IMR-90 (cell line): ENCODE data around the gene MED12L. TPM values are rescaled to one million over a fixed set of nuclear protein-coding genes. Genes with fewer than 3 reads are reported as not detected.

Experiments
- ATAC-seq: fragments of 200-7000 bp; cut with Tn5 transposase; 2 replicates; pipeline ENCODE4 v1.9.1; 2020; ENCODE audit warnings: low read depth, mild to moderate bottlenecking, moderate library complexity
- BruUV-seq: library from RNA; stranded (reverse); fragments of 400-500 nt; replicated peaks from 2 replicates; lab custom pipeline; 2021; lab: Mats Ljungman, UMichigan
- CTCF ChIA-PET: fragments of 300-600 bp; formaldehyde crosslinking; extraction: SDS; loops from one replicate; lab custom pipeline; 2021; ENCODE audit warnings: antibody characterized with exemption; lab: Yijun Ruan, JAX
- POLR2A ChIA-PET: fragments of 300-600 bp; sonication (Branson Sonifier 250); formaldehyde crosslinking; loops from one replicate; lab custom pipeline; 2022; ENCODE audit warnings: antibody characterized with exemption; ENCODE audit not compliant: unreplicated experiment; lab: Charles Lee
- DNase-seq: peaks from one replicate; pipeline ENCODE4 v3.0.0; 2013
- H2AFZ ChIP-seq: replicated peaks from 2 replicates; pipeline ENCODE3; 2013; ENCODE audit warnings: low read length, mild to moderate bottlenecking; ENCODE audit not compliant: poor library complexity
- H2AK5ac ChIP-seq: 2 replicates; pipeline ENCODE4 v1.6.1; 2013; ENCODE audit warnings: low read depth, low read length, inconsistent platforms
- H2AK9ac ChIP-seq: replicated peaks from 2 replicates; pipeline ENCODE3; 2013; ENCODE audit warnings: mild to moderate bottlenecking, low read depth, low read length, moderate library complexity; ENCODE audit not compliant: poor library complexity
- H2BK120ac ChIP-seq: 2 replicates; pipeline ENCODE4 v1.6.1; 2013; ENCODE audit warnings: low read depth, low read length, inconsistent platforms
- H2BK15ac ChIP-seq: 3 replicates; pipeline ENCODE4 v1.6.1; 2013; ENCODE audit warnings: low read depth, low read length, inconsistent platforms
- H2BK20ac ChIP-seq: 2 replicates; pipeline ENCODE4 v1.6.1; 2013; ENCODE audit warnings: low read depth, mild to moderate bottlenecking, inconsistent platforms, low read length, moderate library complexity
- H2BK5ac ChIP-seq: 2 replicates; pipeline ENCODE4 v1.6.1; 2013; ENCODE audit warnings: mild to moderate bottlenecking, low read depth, low read length, inconsistent platforms; ENCODE audit not compliant: poor library complexity, severe bottlenecking
- H3K14ac ChIP-seq: replicated peaks from 2 replicates; pipeline ENCODE4 v1.6.1; 2013; ENCODE audit warnings: low read depth, low read length, inconsistent platforms
- H3K18ac ChIP-seq: 2 replicates; pipeline ENCODE4 v1.6.1; 2013; ENCODE audit warnings: low read depth, low read length, control low read depth
- H3K23ac ChIP-seq: 2 replicates; pipeline ENCODE4 v1.6.1; 2013; ENCODE audit warnings: low read depth, low read length, inconsistent platforms
- H3K27ac ChIP-seq: 2 replicates; pipeline ENCODE4 v1.5.1; 2013; ENCODE audit warnings: mild to moderate bottlenecking, control low read depth, low read length; ENCODE audit not compliant: insufficient read depth
- H3K27me3 ChIP-seq: 2 replicates; pipeline ENCODE4 v1.6.1; 2013; ENCODE audit warnings: low read length; ENCODE audit not compliant: control insufficient read depth, insufficient read depth
- H3K36me3 ChIP-seq: 2 replicates; pipeline ENCODE4 v1.6.1; 2013; ENCODE audit warnings: low read length, mixed read lengths; ENCODE audit not compliant: control insufficient read depth, insufficient read depth
- H3K4ac ChIP-seq: 2 replicates; pipeline ENCODE4 v1.6.1; 2013; ENCODE audit warnings: low read depth, low read length, inconsistent platforms
- H3K4me1 ChIP-seq: 2 replicates; pipeline ENCODE4 v1.6.1; 2013; ENCODE audit warnings: low read length, mixed read lengths; ENCODE audit not compliant: control insufficient read depth, insufficient read depth
- H3K4me2 ChIP-seq: 2 replicates; pipeline ENCODE4 v1.6.1; 2013; ENCODE audit warnings: low read depth, mild to moderate bottlenecking, control low read depth, low read length, moderate library complexity
- H3K4me3 ChIP-seq: 2 replicates; pipeline ENCODE4 v1.5.1; 2013; ENCODE audit warnings: low read depth, mild to moderate bottlenecking, control low read depth, low read length, moderate library complexity; ENCODE audit not compliant: insufficient read depth
- H3K56ac ChIP-seq: 2 replicates; pipeline ENCODE4 v1.6.1; 2013; ENCODE audit warnings: low read length, inconsistent platforms; ENCODE audit not compliant: insufficient read depth; ENCODE audit errors: extremely low read depth
- H3K79me1 ChIP-seq, 2 experiments: 2 replicates each; pipeline ENCODE4 v1.6.1; 2013; ENCODE audit warnings: low read length in 2 of 2, inconsistent platforms in 1 of 2, low read depth in 1 of 2
- H3K9ac ChIP-seq: 2 replicates; pipeline ENCODE4 v1.6.1; 2013; ENCODE audit warnings: low read depth, low read length, control low read depth
- H3K9me1 ChIP-seq: 2 replicates; pipeline ENCODE4 v1.6.1; 2013; ENCODE audit warnings: low read length, inconsistent platforms; ENCODE audit not compliant: insufficient read depth
- H3K9me3 ChIP-seq: 2 replicates; pipeline ENCODE4 v1.6.1; 2013; ENCODE audit warnings: low read length; ENCODE audit not compliant: control insufficient read depth, insufficient read depth
- H4K20me1 ChIP-seq: 2 replicates; pipeline ENCODE4 v1.6.1; 2013; ENCODE audit warnings: low read length, inconsistent platforms; ENCODE audit not compliant: insufficient read depth
- H4K5ac ChIP-seq: 2 replicates; pipeline ENCODE4 v1.6.1; 2013; ENCODE audit warnings: mild to moderate bottlenecking, low read depth, low read length, control low read depth
- H4K8ac ChIP-seq, 2 experiments: 2 replicates each; pipeline ENCODE4 v1.6.1; 2013; ENCODE audit warnings: low read depth in 2 of 2, low read length in 2 of 2, control low read depth in 1 of 2, inconsistent platforms in 1 of 2
- H4K91ac ChIP-seq: 2 replicates; pipeline ENCODE4 v1.6.1; 2013; ENCODE audit warnings: low read depth, low read length, inconsistent platforms; ENCODE audit not compliant: insufficient read depth
- BHLHE40 ChIP-seq: fragments of 150-350 bp; IDR thresholded peaks from 2 replicates; pipeline ENCODE4 v1.6.1; 2016; ENCODE audit warnings: mild to moderate bottlenecking, low read depth, low read length
- CEBPB ChIP-seq: IDR thresholded peaks from 2 replicates; pipeline ENCODE4 v1.6.1; 2012; ENCODE audit warnings: low read depth, low read length, improper control_type of control experiment
- CHD1 ChIP-seq: IDR thresholded peaks from 2 replicates; pipeline ENCODE4 v1.6.1; 2012; ENCODE audit warnings: low read depth, low read length, improper control_type of control experiment
- FOS ChIP-seq: fragments of 150-350 bp; IDR thresholded peaks from 2 replicates; pipeline ENCODE4 v1.6.1; 2016; ENCODE audit warnings: low read depth, low read length
- MAFK ChIP-seq: IDR thresholded peaks from 2 replicates; pipeline ENCODE4 v1.6.1; 2012; ENCODE audit warnings: low read depth, low read length, improper control_type of control experiment
- MAZ ChIP-seq: IDR thresholded peaks from 2 replicates; pipeline ENCODE4 v1.6.1; 2012; ENCODE audit warnings: low read depth, mild to moderate bottlenecking, low read length, improper control_type of control experiment, moderate library complexity, borderline replicate concordance
- MXI1 ChIP-seq: IDR thresholded peaks from 2 replicates; pipeline ENCODE4 v1.6.1; 2012; ENCODE audit warnings: low read depth, mild to moderate bottlenecking, low read length, moderate library complexity, borderline replicate concordance
- NFE2L2 ChIP-seq: fragments of 150-350 bp; IDR thresholded peaks from 2 replicates; pipeline ENCODE4 v1.6.1; 2016; ENCODE audit warnings: low read depth, mild to moderate bottlenecking, low read length
- POLR2A ChIP-seq: IDR thresholded peaks from 2 replicates; pipeline ENCODE4 v1.6.1; 2012; ENCODE audit warnings: mild to moderate bottlenecking, low read depth, low read length
- RAD21 ChIP-seq: IDR thresholded peaks from 2 replicates; pipeline ENCODE4 v1.6.1; 2012; ENCODE audit warnings: low read length, improper control_type of control experiment
- RCOR1 ChIP-seq: IDR thresholded peaks from 2 replicates; pipeline ENCODE4 v1.6.1; 2012; ENCODE audit warnings: mild to moderate bottlenecking, low read length, improper control_type of control experiment; ENCODE audit not compliant: insufficient replicate concordance
- SMC3 ChIP-seq: fragments of 150-350 bp; IDR thresholded peaks from 2 replicates; pipeline ENCODE4 v1.6.1; 2016; ENCODE audit warnings: low read depth, mild to moderate bottlenecking, antibody characterized with exemption, low read length, moderate library complexity
- USF2 ChIP-seq: fragments of 150-350 bp; IDR thresholded peaks from 2 replicates; pipeline ENCODE4 v1.6.1; 2017; ENCODE audit warnings: mild to moderate bottlenecking, antibody characterized with exemption, low read length, low read depth
- WGBS, 2 experiments: methylation state at CpG; one replicate each; pipeline versions ENCODE4 v1.1.5 to v1.1.7; 2013; ENCODE audit warnings: missing lambda C conversion rate in 2 of 2; ENCODE audit not compliant: insufficient read length in 1 of 2; ENCODE audit errors: extremely low coverage in 2 of 2; 5-methylcytosine and 5-hydroxymethylcytosine counted together
- dilution Hi-C: fragments of 300-500 bp; cut with HindIII; formaldehyde crosslinking; loops from one replicate; pipeline ENCODE4 v1.14.3; 2018; ENCODE audit warnings: low sequenced_read_pairs; ENCODE audit not compliant: unreplicated experiment
- in situ Hi-C: fragments of 300-500 bp; cut with MboI; formaldehyde crosslinking; loops from 3 replicates; pipeline ENCODE4 v1.14.3; 2019; ENCODE audit warnings: low sequenced_read_pairs, inconsistent platforms, mixed read lengths
- intact Hi-C: fragments of 100-400 bp; cut with micrococcal nuclease; formaldehyde crosslinking; loops from 2 replicates; pipeline ENCODE4 v1.10.0; 2022
- polyA plus RNA-seq, 3 experiments: library from polyadenylated mRNA; depleted of rRNA; stranded (reverse); fragments of >200 nt; gene quantifications; 2 replicates each; pipeline ENCODE4 v1.2.3, GENCODE V29; 2012; ENCODE audit warnings: low replicate concordance in 1 of 3
- total RNA-seq: library from RNA; depleted of rRNA; stranded (reverse); fragments of >200 nt; gene quantifications from 2 replicates; pipeline ENCODE4 v1.2.3, GENCODE V29; 2012
- TF ChIP-seq, protein P1 (sequence below): conservative IDR thresholded peaks from 2 replicates; pipeline ENCODE4 v1.5.1; 2012; ENCODE audit warnings: mild to moderate bottlenecking, low read depth, low read length, improper control_type of control experiment
- TF ChIP-seq, protein P2 (sequence below): fragments of 150-350 bp; IDR thresholded peaks from 2 replicates; pipeline ENCODE4 v1.6.1; 2016; ENCODE audit warnings: low read depth, mild to moderate bottlenecking, low read length, moderate library complexity, borderline replicate concordance

Gene MED12L
- total and polyA plus RNA-seq, 2 of the 4 experiments (the other 2 are of a cell fraction), result 0.05 to 0.18 TPM

GRCh38 chr3:151195826-151196225 is 110.4 kb downstream of the MED12L start:
- ChIA-PET CTCF (interaction anchor here (0.6 to 1.2 kb wide), 2 partner anchors 12 to 1625 kb away, joined by 4 to 5 read pairs; no protein-coding TSS in a partner anchor), POLR2A (interaction anchor here (0.5 kb wide), 1 partner anchor 15 kb away, joined by 6 read pairs; no protein-coding TSS in a partner anchor)
- TF ChIP-seq, protein P1, sequence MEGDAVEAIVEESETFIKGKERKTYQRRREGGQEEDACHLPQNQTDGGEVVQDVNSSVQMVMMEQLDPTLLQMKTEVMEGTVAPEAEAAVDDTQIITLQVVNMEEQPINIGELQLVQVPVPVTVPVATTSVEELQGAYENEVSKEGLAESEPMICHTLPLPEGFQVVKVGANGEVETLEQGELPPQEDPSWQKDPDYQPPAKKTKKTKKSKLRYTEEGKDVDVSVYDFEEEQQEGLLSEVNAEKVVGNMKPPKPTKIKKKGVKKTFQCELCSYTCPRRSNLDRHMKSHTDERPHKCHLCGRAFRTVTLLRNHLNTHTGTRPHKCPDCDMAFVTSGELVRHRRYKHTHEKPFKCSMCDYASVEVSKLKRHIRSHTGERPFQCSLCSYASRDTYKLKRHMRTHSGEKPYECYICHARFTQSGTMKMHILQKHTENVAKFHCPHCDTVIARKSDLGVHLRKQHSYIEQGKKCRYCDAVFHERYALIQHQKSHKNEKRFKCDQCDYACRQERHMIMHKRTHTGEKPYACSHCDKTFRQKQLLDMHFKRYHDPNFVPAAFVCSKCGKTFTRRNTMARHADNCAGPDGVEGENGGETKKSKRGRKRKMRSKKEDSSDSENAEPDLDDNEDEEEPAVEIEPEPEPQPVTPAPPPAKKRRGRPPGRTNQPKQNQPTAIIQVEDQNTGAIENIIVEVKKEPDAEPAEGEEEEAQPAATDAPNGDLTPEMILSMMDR, result no peak
- TF ChIP-seq MAFK, result no peak
- TF ChIP-seq CHD1, result no peak
- no peak for TF ChIP-seq NFE2L2
- TF ChIP-seq, protein P2, sequence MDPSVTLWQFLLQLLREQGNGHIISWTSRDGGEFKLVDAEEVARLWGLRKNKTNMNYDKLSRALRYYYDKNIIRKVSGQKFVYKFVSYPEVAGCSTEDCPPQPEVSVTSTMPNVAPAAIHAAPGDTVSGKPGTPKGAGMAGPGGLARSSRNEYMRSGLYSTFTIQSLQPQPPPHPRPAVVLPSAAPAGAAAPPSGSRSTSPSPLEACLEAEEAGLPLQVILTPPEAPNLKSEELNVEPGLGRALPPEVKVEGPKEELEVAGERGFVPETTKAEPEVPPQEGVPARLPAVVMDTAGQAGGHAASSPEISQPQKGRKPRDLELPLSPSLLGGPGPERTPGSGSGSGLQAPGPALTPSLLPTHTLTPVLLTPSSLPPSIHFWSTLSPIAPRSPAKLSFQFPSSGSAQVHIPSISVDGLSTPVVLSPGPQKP, result no peak
- no peak for TF ChIP-seq SMC3
- TF ChIP-seq FOS, result no peak
- no peak for TF ChIP-seq MAZ
- TF ChIP-seq BHLHE40, result no peak
- TF ChIP-seq RCOR1, result no peak
- TF ChIP-seq USF2, result no peak
- TF ChIP-seq POLR2A, result no peak
- TF ChIP-seq RAD21, result no peak
- no peak for TF ChIP-seq CEBPB
- TF ChIP-seq MXI1, result no peak
- no peaks in the 10 kb centered on the region for H3K36me3 ChIP-seq
- H3K9ac ChIP-seq, result no peak overlapping the region
- no peak overlapping the region for H2AFZ ChIP-seq
- intact Hi-C loops (no loop called here), in situ Hi-C loops (no loop called here), dilution Hi-C loops (no loop called here)
- no peak overlapping the region for H3K23ac ChIP-seq
- H2BK120ac ChIP-seq, result no peak overlapping the region
- no peak overlapping the region for H3K4me3 ChIP-seq
- ATAC-seq, result no peak
- H3K4me1 ChIP-seq, result peaks cover 2% of the 10 kb centered on the region; the same call in 1 of the 2 replicates
- no peak overlapping the region for H4K91ac ChIP-seq
- no peak overlapping the region for H4K5ac ChIP-seq
- H3K9me1 ChIP-seq, result peaks cover 3% of the 10 kb centered on the region; the same call in 1 of the 2 replicates
- DNase-seq, result no peak
- H4K8ac ChIP-seq, result no peak overlapping the region
- no peak overlapping the region for H3K18ac ChIP-seq
- no peak overlapping the region for H2BK15ac ChIP-seq
- H2BK5ac ChIP-seq, result no peak overlapping the region
- no peak overlapping the region for H2AK5ac ChIP-seq
- H3K9me3 ChIP-seq, result no peaks in the 10 kb centered on the region
- H3K27ac ChIP-seq, result no peak overlapping the region
- no peak overlapping the region for H3K14ac ChIP-seq
- H3K27me3 ChIP-seq, result no peaks in the 10 kb centered on the region
- WGBS, 2 experiments, result no CpG with 5 or more reads among the region's 1 CpG
- no peak overlapping the region for H3K4me2 ChIP-seq
- H3K4ac ChIP-seq, result no peak overlapping the region
- H4K20me1 ChIP-seq, result no peaks in the 10 kb centered on the region
- no peak overlapping the region for H3K56ac ChIP-seq
- no peaks in the 10 kb centered on the region for H3K79me1 ChIP-seq
- BruUV-seq, result no TSS peak
- H2AK9ac ChIP-seq, result no peak overlapping the region
- H2BK20ac ChIP-seq, result no peak overlapping the region
